D721Med (cell line): ENCODE measurements around the gene EEPD1.

Source experiments
- DNase-seq: peaks from one replicate; pipeline ENCODE4 v3.0.0; 2011; ENCODE audit warnings: low spot score; ENCODE audit not compliant: insufficient read length
- FAIRE-seq: peaks from 2 replicates; lab custom pipeline; 2011; peaks lifted over from hg19 to GRCh38; lab: Jason Lieb, UNC
- CTCF ChIP-seq: IDR thresholded peaks from 2 replicates; pipeline ENCODE4 v1.5.1; 2012; ENCODE audit warnings: mild to moderate bottlenecking, control low read depth; ENCODE audit not compliant: insufficient read depth; ENCODE audit errors: missing control alignments

Gene EEPD1

GRCh38 chr7:36112969-36113368 is 40.1 kb upstream of the EEPD1 start:
- no peak for FAIRE-seq
- DNase-seq: no peak
- TF ChIP-seq CTCF: no peak

GRCh38 chr7:36114355-36114754 is 38.7 kb upstream of the EEPD1 start:
- no peak for FAIRE-seq
- DNase-seq: no peak
- no peak for TF ChIP-seq CTCF

GRCh38 chr7:36115448-36116321 is 37.4 kb upstream of the EEPD1 start:
- DNase-seq (no peak), FAIRE-seq (no peak)
- TF ChIP-seq CTCF: no peak

- DNase-seq (no peak), FAIRE-seq (no peak)
- no peak for TF ChIP-seq CTCF
Measured at GRCh38 chr7:36116347-36117202, 36.5 kb upstream of the EEPD1 start.

- FAIRE-seq (no peak), DNase-seq (no peak)
- no peak for TF ChIP-seq CTCF
Measured at GRCh38 chr7:36117203-36117840, 35.7 kb upstream of the EEPD1 start.

GRCh38 chr7:36118344-36118743 is 34.7 kb upstream of the EEPD1 start:
- DNase-seq (no peak), FAIRE-seq (no peak)
- no peak for TF ChIP-seq CTCF
